CD4-positive, alpha-beta T cell treated with Interleukin-2 at 100 ng/mL for 4 hours (primary cell): Measurements from ENCODE around the gene TMEM72.
"Not testable (repeated sequence)": the region's sequence is repeated elsewhere in the genome, so short reads cannot be mapped to it uniquely, and the experiment has no call there.

Experiments
- DNase-seq: peaks from one replicate; pipeline ENCODE4 v3.0.0-alpha.2; 2020; ENCODE audit warnings: low spot score

The TMEM72 gene

DNA sequence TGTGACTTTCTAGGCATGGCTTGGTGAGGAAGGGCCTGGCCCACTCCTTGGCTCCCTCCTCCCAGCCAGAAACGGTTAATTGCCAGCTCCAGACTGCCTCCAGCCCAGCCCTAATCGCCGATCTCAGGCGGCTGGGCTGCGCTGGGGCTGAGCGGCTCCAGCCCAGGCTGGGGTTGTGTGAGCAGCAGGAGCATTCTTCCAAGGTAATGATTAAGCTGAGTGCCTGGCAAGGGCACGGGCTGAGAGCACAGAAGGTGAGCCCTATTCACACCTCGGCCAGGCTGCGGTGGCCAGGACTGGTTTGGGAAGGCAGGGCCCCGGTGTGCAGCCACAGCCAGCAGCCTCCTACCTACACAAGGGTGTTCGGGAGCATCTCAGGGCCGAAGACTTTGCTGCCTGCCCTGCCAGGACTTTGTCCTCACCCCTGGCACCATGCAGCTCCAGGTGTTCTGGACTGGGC is at the start of gene TMEM72:
Gene TMEM72 (plus strand): TSS at position 257 of the 460 bp plus-strand sequence. CDS start 176 bp downstream, at position 433.
- DNase-seq = no peak

DNA sequence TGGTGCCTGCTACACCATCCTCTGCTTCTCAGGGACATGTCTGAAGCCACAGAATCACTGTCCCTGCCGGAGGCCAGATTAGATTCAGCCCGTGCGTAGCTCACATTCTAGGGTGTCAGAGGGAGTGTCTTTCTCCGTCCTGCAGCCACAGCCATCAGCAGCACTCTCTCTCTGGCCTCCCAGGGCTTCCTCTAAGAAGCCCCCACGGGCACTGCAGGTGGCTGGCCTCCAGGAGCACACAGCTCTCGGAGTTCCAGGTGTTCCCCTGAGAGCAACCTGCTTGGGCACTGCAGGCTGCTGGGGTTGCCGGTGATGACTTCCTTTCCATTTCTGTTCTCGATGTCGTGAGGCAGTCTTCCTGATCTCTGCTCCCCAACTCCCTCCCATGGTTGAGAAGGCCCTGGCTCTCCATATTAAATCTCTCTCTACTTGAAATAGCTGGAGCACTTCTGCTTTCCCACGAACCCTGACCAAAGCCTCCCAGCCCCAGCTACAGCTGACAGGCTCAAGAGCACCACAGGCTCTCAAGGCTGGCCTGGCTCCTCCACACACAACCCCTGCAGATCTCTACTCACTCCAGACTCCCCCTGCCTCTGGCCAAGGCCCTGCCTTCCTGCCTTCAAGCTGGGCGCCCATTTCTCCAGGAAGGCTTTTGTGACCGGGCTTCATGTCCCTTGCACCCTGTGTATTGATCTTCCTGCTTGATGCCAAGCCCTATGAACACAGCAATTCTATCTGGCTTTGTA is 49.0 kb upstream of the TMEM72 start:
- no peak for DNase-seq

DNA sequence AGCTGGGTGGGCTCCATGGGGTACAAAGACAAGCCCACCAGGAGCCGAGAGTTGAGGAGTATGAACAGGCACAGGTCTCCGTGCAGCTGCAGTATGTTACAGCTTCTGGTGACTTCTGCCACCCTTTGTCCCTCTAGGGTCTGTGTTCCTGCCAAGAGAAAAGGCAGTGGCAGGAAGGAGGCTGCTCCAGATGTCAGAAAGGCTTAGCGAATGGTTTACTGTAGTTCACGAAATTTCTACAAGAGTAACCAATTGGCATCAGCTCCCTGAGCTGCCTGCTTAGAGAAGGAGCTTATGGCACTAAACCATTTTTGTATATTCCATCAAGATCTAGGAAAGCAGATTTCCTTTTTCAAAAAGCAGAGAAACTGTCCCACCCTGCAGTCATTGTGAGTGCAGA is 48.2 kb upstream of the TMEM72 start:
- DNase-seq = no peak

DNA sequence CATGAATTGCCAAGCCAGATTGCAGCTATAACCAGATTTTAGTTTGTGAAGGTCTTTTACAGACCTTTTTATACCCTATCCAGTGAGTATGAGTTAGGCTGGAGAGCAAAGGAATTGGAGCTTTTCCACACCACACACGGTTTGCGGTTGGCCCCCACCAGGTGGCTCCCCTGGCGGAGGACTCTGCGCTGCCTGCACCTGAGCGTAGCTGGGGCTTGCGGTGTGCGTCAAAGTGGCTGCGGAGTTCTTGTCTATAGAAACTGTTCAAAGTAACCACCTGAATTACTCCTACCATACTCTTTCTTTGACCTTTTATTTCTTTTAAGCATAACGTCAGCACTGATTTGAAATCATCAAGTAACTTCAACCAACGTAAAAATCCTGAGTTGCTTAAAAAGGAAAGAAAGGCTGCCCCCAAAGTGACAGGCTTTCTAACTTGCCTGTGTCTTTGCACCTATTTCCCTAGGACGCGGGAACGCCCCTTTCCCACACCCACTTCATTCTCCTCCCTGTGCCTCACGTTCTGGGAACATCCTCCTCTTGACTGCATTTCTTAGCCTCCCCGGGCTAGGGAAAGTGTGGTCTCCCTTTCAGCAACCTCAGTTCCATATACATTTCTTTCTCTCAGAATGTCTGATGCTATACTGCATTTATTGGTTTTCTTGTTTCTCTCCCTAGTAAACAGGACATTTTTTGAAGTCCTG is 47.6 kb upstream of the TMEM72 start:
- DNase-seq = no peak

DNA sequence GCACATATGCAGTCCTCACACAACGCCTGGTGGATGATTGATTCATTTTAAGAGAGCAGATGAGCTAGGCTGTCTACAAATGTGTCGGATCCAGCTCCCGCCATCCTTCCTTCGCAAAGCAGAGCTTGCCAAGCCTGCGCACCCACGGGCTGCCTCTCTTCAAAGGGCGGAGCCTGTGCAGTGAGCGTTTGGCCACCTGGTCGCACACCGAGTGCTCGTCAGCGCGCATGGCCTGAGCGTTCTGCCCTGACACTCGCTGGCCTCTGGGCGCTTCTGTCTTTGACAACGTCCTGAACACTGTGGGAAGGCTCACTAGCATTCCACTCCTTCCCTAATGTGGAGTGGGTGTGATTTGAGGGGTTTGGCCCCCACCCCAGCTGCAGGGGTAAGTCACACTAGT is 47.1 kb upstream of the TMEM72 start:
- DNase-seq = peak; percentile 2

DNA sequence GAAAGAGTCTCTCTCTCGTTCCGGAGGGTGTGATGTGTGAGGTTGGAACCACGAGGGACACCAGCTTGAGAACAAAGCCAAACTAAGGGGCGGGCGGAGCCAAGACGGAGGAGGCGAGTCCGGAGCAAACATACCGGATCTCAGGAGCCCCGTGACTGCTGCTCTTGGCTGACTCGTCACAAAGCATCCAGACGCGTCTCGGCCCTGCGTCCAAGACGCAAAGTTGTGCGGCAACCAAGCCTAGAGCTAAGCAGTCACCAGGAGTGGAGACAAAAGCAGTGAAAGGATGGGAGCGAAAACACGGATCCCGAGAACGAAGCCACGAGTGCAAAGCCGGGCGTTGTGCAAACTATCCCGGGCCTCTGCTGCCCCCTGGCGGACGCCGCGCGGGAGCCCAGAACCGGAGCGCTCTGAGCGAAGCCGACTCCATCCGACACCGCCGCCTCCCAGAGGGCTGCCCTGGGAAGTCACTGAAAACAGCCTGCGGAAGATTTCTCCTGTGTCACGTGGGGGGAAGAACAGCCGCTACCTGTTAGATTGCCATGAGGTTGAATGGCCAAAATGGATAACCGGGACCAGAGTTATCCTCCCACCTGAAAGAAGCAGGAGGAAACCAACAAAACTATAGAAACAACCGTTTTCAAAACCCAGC is 46.4 kb upstream of the TMEM72 start:
- DNase-seq = peak; percentile 78

DNA sequence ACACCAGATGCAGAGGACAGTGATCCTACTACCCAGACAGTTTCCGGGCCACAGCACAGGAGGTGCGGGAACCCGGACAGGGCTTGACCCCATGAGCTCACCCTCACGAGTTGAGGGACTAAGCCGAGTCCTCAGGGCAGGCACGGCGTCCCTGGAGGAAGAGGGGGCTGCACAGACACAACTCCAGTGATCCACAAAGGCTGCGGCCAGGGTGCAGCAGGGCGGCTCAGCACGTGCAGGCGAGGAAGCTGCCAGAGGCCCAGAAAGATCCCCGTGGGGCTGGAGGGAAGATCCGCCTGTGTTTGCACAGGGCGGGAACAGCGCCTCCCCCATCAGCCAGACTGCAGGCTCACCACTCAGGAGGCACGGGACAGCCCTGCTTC is 45.9 kb upstream of the TMEM72 start:
- no peak for DNase-seq

DNA sequence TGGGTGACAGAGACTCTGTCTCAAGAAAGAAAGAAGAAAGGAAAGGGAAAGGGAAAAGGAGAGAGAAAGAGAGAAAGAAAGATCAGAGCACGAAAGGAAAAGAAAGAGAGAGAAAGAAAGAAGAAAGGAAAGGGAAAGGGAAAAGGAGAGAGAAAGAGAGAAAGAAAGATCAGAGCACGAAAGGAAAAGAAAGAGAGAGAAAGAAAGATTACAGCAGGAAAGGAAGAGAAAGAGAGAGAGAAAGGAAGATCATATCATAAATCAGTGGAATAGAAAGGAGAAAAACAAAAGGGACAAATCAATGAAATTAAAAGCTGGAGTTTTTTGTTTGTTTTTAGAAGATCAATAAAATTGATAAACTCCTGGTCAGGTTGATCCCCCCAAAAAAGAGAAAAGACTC is 44.8 kb upstream of the TMEM72 start:
- not testable (repeated sequence) for DNase-seq

DNA sequence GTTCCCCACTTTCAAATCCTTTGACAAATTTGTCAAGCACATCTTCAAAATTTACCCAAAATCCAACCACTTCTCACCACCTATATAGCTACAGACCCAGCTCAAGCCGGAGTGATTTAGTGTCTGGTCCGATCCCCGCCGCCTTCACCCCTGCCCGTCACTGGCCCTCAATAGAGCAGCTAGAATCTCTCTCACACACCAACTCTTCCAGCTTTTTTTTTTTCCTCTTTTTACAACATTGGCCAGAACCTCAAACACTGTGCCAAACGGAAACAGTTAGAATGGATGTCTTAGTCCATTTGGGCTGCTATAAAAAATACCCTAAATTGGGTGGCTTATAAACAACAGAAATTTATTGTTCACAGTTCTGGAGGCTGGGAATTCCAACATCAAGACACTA is 41.1 kb upstream of the TMEM72 start:
- no peak for DNase-seq

DNA sequence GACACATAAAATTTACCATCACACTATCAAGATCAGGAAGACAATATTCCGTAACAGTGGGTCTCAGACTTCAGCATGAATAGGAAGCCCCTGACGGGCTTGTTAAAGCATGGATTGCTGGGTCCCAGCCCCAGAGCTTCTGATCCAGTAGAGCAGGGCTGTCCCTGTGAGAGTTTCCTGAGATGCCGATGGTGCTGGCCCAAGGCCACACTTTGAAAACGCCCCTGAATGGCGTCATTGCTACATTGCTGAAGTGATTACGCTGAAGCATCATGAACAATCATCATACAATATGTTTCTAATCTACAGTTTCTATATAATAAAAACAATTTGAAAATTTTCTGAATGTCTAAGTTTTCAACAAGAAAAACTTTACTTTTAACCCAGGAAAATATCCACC is 38.0 kb upstream of the TMEM72 start:
- DNase-seq = no peak

DNA sequence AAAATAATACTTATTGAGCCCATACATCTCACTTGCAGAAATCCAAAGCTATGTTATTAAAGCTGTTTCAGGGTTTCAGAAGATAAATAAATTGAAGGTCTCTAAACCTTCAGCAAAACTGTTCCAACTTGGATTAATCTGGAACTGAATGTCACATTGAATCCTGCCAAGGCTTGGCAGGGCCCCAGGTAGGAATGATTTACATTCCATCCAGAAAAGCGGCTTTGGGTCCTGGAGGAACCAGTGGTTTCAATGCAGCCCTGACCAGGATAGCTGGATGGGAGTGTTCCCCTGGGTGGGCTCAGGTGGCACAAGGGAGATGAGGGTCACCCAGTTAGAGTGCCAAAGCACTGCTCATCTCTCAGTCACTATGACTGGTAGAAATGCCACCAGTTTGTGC is 37.0 kb upstream of the TMEM72 start:
- no peak for DNase-seq

DNA sequence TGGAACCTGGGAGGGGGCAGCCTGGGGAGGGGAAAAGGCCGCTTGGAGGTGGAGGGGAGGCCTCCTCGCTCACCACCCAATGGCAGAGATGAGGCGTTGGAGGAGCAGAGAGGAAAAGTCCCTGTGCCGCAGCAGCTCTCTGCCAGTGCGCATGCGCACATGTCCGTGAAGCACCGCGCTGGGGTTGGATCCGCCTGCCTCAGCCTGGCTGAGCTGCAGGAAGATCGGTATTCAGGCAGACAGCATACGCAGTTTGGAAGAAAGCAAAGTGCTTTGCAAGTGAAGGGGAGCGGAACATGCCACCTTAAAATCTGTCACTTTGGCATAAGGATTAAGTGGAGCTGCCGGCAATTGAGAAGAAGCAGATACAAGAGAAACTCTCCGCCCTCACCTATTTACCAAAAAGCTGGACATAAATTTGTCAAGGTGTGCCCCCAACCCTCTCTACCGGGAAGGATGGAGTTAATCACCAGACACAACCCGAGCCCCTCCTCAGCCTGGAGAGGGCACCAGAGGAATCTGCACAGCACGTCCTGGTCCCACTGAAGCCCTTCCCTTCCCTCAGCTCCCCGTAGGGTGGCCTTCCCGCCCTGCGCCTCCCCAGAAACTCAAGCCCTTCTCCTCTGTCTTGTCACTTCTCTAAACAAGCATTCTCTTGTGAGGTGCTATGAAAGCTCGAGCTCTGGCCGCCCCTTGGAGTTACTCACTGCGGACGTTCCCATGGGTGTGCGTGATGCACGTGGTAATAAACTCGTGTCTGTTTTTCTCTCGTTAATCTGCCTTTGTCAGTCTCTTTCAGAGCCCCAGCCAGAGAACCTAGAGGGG is 32.2 kb upstream of the TMEM72 start:
- DNase-seq = peak; percentile 69

DNA sequence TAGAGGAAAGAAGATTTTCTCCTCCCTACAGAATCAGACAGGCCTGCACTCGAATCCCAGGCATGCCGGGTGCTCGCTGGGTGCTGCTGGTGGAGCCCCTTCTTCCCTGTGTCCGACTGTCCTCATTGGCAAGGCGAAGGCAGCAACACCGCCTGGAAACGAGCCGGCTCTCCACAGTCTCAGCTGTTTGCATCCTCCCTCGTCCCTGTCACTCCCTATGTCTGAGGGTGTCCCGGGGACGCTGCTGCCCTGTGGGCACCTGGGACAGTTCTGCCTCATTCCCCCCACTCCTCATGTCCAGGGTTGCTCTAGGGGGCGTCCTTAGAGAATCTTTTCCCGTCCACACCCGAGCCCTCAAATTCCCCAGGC is 31.6 kb upstream of the TMEM72 start:
- DNase-seq = no peak

DNA sequence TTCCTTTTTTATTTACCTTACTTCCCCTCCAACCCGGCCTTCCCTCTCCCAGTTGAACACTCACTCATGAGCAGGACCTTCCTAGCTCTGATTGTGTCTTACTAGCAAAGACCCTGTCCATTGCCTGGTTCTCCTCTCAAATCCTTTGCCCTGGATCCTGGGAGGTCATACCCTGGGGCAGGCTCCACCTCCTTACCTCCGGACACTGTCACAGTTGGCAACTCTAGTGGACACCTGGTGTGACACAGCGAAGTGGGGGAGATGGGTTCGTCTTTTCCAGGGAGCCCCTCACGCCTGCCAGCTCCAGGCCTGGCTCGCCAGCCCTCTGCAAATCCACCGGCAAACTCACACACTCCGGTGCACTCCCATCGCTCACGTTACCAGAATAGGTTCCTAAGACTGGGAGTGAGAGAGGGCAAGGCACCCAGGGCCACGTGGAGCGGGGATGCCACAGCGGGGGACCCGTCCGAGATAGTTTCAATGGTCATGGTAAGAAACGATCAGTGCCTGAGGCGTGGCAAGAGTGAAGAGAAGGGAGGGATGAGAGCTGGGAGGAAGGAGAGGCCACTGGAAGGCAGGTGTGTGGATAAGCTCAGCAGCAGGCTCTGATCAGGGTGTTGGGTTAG is 30.9 kb upstream of the TMEM72 start:
- DNase-seq = no peak

DNA sequence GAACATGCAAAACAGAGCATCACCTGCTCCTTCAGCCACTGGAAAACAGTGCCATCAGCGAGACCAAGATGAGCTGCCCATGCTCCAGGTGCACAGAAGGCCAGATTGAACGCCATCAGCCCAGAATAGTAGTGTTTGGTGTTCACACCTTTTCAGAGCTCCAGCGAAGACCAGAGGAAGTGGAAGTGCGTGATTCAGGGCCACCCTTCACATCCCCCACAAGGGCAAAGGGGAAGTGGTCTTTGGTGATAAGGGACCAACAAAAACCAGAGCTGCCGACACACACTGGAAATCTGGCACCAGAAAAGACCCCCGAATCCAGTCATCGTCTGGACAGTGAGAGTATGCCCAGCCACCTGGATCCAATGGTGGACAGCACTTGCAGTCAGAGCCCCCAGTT is 29.5 kb upstream of the TMEM72 start:
- DNase-seq = no peak

DNA sequence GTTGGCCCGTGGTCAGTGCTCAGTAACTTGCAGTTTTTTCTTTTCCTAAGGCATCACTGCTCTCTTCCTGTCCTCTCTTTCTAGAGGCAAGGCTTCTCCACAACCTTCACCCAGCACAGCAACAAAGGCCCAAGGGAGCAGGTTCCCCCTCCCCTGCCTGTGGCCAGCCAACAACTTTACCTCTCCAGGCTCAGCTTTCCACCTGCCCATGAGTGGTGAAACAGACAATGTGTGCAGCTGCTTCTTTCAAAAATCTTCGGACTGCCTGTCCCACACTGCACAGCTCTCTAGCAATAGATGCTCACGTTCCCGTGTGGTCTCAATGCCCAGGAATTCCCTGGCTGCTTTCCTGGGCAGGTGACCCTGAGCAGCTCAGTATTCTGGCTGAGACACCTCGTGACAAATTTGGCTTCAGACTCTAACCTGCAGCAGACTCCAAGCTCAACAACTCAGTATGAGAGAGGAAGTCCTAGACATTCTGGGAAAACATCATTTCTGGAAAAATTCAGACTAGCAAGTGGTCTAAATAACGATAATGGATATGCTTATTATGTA is 28.9 kb upstream of the TMEM72 start:
- no peak for DNase-seq

DNA sequence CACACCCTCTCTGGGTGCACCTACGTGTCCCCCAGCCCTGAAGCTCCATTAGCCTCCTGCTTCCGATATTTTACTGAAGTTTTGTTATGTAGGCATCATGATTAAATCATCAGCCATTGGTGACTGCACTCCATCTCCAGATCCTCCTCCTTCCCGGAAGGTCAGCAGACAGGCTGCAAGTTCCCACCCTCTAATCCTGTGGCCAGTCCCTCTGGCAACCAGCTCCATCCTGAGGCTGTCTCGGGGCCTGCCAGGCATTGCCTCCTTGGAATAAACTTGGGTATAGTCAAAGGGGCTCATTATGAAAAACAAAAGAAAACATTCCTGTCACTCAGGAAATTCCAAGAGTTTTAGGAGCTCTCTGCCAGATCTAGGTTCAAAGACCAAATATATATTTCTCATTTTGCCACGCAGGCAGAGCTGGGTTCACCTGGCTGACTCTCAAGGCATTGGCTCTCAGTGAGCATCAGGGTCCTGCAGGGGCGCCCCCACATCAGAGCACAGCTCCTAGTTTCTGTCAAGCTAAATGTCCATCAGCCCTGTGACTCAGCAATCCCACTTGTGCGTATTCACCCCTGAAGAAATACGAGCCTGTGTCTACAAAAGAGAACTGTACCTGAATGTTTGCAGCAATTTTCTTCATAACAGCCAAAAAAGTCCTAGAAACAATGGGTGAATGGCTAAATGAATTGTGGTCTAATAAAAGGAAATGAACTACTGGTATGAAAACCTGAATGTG is 27.4 kb upstream of the TMEM72 start:
- DNase-seq = no peak

DNA sequence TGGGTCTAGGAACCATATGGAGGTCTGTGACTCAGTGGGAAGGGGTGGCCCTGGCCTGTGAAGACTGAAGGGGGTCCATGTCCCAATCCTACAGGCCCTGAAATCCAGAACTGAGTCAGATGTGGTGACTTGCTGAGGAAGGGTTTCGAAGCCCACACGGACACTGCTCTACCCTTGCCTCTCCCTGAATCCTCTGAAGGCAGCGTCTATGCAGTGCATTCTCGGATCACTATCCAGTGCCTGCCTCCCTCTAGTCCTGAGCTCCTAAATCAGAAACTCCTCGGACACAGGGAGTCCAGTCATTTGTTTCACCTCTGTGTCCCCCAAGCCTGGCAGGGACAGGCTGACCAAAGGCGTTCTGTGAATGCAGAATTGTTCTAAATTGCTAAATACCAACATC is 25.4 kb upstream of the TMEM72 start:
- no peak for DNase-seq

DNA sequence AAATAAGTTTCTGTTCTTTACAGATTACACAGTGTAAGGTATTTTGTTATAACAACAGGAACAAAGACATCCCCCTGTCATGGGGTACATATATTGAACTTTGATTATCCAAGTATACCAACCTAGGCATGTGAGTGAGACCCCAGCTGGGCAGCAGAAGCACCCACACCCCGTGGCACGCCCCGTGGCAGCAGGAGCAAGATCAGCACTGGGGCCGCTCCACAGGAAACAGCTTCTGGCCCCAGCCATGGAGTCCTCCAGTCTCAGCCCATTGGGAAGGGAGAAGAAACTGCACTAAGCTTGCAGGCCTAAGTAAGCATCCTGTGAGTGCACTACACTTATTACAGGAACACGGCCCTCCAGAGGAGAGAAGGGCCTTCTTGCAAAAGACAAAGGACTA is 24.2 kb upstream of the TMEM72 start:
- no peak for DNase-seq

DNA sequence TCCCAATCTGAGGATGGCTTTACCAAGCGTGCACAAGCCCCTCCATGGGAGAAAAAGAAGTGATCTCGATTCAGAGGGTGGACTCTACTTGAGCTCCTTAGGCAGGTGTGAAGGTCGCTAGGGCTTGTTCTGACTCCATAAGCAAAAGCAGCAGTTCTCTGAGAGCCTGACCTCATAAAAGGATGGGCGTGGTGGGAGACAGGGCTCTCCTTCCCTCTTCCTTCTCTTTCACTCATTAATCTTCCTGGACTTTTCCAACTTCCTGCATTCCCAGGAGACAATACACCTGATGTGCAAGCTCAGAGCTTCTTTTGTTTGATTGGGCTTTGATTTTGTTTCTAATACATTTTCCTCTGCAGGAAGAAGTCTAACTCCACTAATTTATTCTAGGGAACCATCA is 22.3 kb upstream of the TMEM72 start:
- DNase-seq = no peak

DNA sequence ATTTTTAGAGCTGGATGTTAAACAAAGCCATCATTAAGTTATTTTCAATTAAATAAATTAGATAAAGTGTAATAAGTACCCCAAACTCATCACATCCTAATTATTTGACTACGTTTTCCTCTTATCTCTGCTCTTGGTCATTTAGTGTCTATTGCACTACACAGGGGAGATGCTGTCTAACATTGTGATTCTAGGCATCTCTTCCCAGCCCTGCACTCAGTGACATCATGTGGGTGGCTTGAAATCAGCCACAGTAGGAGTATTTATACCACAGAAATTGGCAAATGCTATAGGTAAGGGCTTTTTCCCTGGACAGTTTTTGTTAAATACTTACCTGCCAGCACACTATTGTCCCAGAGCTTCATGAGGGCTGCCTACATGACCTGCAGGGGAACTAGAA is 21.3 kb upstream of the TMEM72 start:
- DNase-seq = no peak
